Measurements from ENCODE around the gene RANBP17.
"Not testable (repeated sequence)": the region's sequence is repeated elsewhere in the genome, so short reads cannot be mapped to it uniquely, and the experiment has no call there.

The RANBP17 gene

DNA sequence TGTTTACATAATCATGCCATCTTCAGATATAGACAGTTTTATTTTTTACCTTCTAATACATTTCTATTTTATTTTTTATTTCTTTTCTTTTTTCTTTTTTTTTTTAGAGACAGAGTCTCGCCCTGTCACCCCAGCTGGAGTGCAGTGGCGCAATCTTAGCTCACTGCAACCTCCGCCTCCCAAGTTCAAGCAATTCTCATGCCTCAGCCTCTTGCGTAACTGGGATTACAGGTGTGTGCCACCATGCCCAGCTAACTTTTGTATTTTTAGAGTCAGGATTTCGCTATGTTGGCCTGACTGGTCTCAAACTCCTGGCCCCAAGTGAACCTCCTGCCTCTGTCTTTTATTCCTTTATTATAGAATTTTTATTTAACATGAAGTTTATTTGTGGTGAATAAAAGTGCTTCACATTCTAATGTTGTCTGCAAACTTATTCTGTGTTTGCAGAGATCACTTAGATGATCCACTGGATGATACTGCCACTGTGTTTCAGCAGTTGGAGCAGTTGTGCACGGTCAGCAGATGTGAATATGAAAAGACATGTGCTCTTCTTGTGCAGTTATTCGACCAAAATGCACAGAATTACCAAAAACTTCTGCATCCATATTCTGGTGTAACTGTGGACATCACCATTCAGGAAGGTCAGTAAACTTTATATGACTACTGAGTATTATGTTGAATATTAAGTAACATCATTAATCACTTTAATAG lies 62.2 kb downstream of the RANBP17 start:
- no peak overlapping the region for H3K4me3 ChIP-seq (ENCODE audit: low read length)
- DNase-seq (ENCODE audit: low read depth, low spot score), result no peak

DNA sequence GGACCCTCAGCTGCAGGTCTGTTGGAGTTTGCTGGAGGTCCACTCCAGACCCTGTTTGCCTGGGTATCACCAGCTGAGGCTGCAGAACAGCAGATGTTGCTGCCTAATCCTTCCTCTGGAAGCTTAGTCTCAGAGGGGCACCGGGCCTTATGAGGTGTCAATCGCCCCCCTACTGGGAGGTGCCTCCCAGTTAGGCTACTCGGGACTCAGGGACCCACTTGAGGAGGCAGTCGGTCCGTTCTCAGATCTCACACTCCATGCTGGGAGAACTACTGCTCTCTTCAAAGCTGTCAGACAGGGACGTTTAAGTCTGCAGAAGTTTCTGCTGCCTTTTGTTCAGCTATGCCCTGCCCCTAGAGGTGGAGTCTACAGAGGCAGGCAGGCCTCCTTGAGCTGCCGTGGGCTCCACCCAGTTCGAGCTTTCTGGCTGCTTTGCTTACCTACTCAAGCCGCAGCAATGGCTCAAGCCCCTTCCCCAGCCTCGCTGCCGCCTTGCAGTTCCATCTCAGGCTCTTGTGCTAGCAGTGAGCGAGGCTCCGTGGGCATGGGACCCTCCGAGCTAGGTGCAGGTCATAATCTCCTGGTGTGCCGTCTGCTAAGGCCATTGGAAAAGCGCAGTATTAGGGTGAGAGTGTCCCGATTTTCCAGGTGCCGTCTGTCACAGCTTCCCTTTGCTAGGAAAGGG lies 73.9 kb downstream of the RANBP17 start:
- DNase-seq (ENCODE audit: low read depth, low spot score); H3K4me3 ChIP-seq (ENCODE audit: low read length): not testable (repeated sequence)

DNA sequence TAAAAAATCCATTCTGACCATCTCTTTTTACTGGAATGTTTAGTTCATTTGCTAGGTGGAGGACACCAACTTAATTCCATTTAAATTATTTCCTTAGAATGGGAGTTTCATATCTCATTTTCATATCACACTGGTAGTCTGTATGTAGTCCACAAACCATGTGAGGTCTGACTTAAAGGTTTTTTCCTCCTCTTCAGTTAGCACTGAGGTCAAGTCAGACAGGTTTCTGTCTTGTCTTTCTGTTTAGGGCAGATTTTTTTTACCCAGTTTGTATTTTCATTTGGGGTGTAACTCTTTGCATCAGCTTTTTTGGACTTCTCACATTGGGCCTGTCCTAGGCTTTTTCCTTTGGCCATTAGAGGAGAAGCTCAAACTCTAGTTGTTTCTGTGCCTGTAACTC lies 75.3 kb downstream of the RANBP17 start:
- H3K4me3 ChIP-seq (ENCODE audit: low read length), result no peak overlapping the region
- no peak for DNase-seq (ENCODE audit: low read depth, low spot score)

DNA sequence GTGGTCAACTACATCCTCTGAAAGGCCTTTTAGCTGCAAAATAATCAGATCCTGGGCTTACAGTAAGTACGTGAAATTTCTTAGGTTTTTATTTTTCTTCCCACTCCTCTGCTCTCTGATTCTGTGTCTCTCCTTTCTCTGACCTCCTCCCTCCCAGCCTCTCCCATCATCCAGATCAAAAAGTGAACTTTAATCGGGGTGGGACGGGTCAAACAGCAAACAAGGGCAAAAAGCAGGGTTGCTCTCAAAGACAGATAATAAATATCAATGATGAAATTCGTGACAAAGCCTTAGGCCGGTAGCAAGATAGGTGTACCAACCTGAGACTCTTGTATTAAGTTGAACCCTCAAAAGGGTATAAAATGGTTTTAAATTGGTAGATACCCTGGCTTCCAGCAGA lies 76.1 kb downstream of the RANBP17 start:
- no peak for DNase-seq (ENCODE audit: low read depth, low spot score)

DNA sequence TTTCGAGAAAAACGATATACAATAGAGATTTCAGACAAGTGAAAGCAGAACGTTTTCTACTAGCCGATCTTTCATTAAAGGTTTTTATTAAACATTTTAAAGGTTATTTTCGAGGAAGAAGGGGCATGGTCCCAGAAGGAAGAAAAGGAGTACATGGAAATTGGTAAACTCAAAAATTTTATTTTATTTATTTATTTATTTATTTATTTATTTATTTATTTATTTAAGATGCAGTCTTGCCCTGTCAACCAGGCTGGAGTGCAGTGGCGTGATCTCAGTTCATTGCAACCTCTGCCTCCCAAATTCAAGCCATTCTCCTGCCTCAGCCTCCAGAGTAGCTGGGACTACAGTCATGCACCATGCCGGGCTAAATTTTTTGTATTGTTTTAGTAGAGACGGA lies 77.4 kb downstream of the RANBP17 start:
- DNase-seq (ENCODE audit: low read depth, low spot score), result no peak
- no peak overlapping the region for H3K4me3 ChIP-seq (ENCODE audit: low read length)

More for the DNA sequence above, 76.1 kb downstream of the RANBP17 start:
- no peak overlapping the region for H3K4me3 ChIP-seq (ENCODE audit: low read length)

DNA sequence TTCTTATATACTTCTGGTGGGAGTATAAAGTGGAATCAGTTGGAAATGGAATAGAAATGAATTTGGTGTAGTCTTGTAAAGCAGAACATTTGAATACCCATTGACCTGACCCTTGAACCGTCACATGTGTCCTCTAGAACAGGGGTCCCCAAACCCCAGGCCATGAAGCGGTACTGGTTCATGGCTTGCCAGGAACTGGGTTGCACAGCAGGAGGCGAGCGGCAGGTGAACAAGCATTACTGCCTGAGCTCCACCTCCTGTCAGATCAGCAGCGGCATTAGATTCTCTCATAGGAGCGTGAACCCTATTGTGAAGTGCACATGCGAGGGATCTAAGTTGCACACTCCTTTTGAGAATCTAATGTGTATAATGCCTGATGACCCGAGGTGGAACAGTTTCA lies 80.0 kb downstream of the RANBP17 start:
- no peak overlapping the region for H3K4me3 ChIP-seq (ENCODE audit: low read length)
- no peak for DNase-seq (ENCODE audit: low read depth, low spot score)

DNA sequence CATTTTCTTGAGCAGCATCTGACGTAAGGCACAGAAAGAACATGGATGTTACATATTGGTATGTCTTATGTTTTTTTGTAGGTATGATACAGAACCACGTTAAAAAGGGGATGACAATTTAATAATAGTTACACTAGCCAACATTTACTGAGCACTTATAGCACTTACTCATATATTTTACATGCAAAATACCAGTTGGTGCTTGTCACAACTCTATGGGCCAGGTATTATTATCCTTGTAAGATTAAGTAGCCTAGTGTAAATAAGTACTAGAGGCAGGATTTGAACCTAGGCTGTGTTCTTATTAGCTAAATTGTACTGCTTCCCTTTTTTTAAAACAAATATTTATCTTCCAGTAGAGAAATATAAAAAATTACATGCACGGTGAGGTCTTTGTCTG lies 83.5 kb downstream of the RANBP17 start:
- no peak for DNase-seq (ENCODE audit: low read depth, low spot score)
- no peak overlapping the region for H3K4me3 ChIP-seq (ENCODE audit: low read length)

DNA sequence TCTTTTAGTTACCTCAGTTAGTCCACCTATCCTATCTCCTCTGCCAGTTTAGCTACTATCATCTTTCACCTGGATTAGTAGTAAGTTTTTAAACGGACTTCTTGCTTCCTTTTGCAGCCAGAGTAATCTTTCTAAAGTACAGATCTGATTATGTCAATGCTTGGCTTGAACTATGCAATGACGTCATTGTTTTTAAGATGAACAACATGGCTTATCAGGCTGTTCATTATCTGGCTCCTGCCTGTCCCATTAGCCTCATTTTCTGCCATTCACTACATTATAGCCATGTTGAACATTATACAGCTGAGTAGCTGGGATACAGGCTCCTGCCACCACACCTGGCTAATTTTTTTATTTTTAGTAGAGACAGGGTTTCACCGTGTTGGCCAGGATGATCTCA lies 98.7 kb downstream of the RANBP17 start:
- no peak overlapping the region for H3K4me3 ChIP-seq (ENCODE audit: low read length)
- no peak for DNase-seq (ENCODE audit: low read depth, low spot score)

DNA sequence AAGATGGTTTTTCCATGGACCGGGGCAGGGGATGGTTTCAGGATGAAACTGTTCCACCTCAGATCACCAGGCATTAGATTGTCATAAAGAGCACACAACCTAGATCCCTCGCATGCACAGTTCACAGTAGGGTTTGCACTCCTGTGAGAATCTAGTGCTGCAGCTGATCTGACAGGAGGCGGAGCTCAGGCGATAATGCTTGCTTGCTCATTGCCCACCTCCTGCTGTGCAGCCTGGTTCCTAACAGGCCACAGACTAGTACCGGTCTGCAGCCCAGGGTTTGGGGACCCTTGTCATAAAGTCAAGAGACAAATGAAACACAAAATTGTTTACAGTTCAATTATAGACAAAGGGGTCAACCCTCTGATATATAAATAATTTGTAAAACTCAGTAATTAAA lies 101.7 kb downstream of the RANBP17 start:
- no peak overlapping the region for H3K4me3 ChIP-seq (ENCODE audit: low read length)
- no peak for DNase-seq (ENCODE audit: low read depth, low spot score)

DNA sequence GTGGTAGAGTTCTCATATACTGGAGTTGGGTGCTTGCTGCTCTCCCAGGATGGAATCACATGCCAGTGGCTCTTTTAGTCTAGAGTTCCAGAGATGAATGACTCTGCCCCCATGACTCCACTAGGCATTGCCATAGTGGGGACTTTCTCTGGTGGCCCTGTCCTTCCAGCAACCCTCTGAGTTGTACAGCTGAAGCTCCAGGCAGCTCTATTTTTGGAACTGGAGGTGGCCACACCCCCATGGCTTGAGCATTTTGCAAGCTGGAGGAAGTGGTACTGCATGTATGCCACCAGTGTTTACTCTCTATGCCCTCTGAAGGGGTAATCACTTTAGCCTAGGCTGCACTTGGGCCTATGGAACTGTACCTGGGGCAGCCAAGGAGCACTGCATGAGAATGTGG lies 112.6 kb downstream of the RANBP17 start:
- H3K4me3 ChIP-seq (ENCODE audit: low read length), result no peak overlapping the region
- DNase-seq (ENCODE audit: low read depth, low spot score), result no peak

DNA sequence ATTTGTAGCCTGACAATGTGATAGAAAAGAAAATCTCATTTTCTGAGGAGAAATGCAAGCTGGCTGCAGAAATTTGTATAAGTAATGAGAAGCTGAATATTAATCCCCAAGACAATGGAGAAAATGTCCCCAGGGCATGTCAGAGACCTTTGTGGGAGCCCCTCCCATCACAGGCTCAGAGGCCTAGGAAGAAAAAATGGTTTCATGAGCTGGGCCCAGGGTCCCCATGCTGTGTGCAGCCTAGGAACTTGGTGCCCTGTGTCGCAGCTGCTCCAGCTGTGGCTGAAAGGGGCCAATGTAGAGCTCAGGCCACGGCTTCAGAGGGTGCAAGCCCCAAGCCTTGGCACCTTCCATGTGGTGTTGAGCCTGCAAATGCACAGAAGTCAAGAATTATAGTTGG lies 118.4 kb downstream of the RANBP17 start:
- H3K4me3 ChIP-seq (ENCODE audit: low read length); DNase-seq (ENCODE audit: low read depth, low spot score): not testable (repeated sequence)

DNA sequence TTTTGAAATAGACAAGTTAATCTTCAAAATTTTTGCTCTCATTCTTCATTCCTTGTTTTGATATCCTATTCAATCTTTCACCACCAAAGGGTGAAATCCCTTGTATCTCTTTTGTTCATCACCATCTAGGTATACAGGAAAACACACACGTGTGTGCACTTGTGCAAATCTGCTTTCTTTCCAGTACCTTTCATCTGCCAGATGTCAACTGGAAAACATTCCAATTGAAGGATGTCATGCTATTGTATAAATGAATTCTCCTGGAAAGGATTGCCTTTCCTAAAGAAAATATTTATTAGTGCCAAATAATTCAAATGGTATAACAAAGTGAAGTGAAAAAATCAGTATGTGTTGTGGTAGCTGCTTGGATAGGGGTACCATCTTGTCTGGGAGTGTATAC lies 123.7 kb downstream of the RANBP17 start:
- H3K4me3 ChIP-seq (ENCODE audit: low read length), result no peak overlapping the region
- no peak for DNase-seq (ENCODE audit: low read depth, low spot score)

DNA sequence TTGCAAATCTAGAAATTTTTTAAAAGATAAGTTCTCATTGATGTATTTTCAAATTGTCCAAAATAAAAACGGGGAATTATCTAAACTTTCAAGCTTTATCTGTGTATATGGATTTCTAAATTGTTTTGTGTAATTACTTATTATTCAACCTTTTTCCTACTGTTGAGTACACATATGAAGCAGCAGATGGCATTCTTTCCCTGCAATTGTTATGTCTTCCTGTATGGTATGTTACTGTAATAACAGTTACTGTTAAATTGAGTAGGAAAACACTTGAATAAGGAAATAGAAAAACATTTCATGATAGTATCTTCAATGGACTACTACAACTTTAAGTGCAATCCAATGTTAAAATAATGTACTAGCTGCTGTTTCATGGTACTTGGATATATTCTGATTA lies 124.8 kb downstream of the RANBP17 start:
- no peak overlapping the region for H3K4me3 ChIP-seq (ENCODE audit: low read length)
- peak; percentile 8 for DNase-seq (ENCODE audit: low read depth, low spot score)

DNA sequence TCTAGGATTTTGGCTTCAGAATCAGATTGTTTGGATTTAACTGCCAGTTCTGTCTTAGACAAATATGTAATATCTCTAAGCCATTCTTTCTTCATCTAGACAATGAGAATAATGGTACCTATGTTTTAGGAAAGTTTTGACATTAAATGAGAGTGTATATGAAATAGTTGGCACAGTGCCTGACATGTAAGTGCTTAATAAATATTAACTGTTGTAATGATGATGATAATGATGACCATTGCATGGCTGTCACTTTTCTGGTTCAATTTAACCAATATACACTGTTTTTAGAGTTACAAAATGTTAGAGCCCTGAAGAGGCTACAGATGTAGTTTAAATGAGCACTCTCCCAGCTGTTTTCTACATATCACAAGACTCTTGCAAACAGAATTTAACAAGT lies 131.7 kb downstream of the RANBP17 start:
- DNase-seq (ENCODE audit: low read depth, low spot score), result no peak
- no peak overlapping the region for H3K4me3 ChIP-seq (ENCODE audit: low read length)

DNA sequence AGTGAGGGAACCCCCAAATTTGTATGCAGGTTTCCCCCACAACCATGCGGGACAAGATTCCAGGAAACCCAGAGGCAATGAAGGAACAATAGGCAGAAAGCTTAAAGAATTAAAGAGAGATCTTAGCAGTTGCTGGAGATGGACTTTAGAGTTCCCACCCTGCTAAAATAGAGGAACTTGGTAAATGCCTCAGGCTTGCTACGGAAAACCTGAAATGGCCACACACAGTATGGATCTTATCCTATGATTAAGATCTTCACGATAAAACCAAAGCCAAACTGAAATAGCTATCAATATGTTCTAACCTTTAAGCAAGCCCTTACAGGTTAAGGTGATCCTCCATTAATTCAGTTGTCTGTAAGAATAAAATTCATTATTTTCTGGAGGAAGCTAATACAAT lies 148.3 kb downstream of the RANBP17 start:
- no peak overlapping the region for H3K4me3 ChIP-seq (ENCODE audit: low read length)
- no peak for DNase-seq (ENCODE audit: low read depth, low spot score)

DNA sequence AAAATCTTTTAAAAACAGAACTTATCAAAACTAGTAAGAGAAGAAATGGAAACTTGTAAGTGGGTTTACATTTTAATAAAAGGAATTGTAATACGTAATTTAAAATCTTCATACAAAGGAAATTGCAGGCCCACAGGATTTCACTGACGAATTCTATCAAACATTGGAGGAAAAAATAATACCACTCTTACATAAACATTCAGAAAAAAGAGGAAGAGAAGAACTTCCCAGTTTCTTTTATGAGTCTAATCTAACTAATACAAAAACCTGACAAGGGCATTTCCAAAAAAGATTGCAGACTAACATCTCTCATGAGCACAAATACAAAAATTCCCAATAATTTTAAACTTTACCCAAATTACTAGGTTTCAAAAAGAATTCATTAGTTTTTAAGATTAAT lies 149.0 kb downstream of the RANBP17 start:
- H3K4me3 ChIP-seq (ENCODE audit: low read length), result no peak overlapping the region
- DNase-seq (ENCODE audit: low read depth, low spot score), result no peak

DNA sequence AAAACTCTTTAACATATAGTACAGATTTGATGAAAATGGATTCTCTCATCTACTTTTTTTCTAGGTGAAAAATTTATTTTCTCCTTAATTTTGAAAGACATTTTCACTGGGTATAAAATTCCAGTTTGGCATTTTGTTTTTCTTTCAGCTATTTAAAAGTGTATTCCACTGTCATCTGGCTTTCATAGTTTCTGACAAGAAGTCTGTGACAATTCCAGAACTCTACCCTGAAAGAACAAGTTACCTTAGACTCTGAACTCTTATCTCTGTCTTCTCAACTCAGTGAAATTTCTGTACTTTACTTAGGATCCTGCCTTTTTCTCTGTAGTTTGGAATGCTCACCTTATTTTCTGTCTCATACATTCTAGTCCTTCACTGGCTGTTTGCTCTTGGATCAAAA lies 161.7 kb downstream of the RANBP17 start:
- no peak for DNase-seq (ENCODE audit: low read depth, low spot score)
- no peak overlapping the region for H3K4me3 ChIP-seq (ENCODE audit: low read length)

DNA sequence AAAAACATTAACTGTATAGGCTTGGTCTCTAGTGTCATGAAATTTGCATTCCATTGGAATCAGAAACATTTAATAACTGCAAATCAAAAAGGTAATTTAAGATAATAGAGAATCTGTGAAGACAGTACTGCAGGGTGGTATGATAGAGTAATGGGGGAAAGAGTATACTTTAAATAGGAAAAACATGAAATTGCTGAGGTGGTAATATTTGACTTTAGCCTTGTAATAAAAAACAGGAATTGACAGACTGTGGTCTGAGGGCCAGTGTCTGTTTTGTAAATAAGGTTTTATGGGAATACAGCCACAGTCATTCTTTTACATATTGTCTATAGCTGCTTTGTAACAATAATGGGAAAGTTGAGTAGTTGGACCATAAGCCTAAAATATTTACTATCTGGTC lies 162.3 kb downstream of the RANBP17 start:
- DNase-seq (ENCODE audit: low read depth, low spot score), result no peak
- H3K4me3 ChIP-seq (ENCODE audit: low read length), result no peak overlapping the region

DNA sequence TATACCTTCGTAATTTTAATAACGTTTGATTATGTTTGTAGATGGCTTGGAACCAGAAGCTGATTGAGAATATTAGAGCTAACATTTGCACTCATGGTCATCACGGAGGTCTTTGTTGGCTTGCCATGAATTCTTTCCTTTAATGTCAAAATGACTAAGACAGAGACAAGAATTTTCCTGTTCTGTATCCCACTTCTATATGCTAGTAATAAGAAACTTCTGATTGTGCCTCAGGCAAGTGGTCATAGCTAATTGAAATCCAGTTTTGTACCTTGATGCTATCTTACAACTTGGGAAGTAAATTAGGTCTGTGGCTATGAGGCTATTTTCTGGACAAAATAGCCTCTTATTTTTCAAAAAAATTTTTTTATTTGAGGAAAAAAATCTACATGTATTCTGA lies 167.6 kb downstream of the RANBP17 start:
- DNase-seq (ENCODE audit: low read depth, low spot score), result no peak
- H3K4me3 ChIP-seq (ENCODE audit: low read length), result no peak overlapping the region

DNA sequence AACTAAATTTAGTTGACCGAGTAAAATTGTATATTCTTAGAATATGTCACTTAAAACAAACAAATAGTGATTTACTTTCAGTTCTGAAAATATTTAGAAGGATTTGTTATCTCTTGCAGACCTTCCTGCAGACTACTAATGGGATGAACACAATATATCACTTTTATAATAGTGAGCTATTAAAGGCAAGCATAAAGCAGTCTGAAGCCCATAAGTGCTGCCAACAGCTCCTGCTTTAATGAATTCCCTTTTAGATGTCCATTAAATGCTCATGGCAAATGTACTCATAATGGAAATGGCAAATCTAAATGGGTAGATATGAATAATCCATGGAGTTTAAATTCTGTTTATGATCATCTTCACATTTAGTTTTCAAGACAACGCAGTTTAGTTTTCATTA lies 170.2 kb downstream of the RANBP17 start:
- no peak for DNase-seq (ENCODE audit: low read depth, low spot score)
- no peak overlapping the region for H3K4me3 ChIP-seq (ENCODE audit: low read length)

DNA sequence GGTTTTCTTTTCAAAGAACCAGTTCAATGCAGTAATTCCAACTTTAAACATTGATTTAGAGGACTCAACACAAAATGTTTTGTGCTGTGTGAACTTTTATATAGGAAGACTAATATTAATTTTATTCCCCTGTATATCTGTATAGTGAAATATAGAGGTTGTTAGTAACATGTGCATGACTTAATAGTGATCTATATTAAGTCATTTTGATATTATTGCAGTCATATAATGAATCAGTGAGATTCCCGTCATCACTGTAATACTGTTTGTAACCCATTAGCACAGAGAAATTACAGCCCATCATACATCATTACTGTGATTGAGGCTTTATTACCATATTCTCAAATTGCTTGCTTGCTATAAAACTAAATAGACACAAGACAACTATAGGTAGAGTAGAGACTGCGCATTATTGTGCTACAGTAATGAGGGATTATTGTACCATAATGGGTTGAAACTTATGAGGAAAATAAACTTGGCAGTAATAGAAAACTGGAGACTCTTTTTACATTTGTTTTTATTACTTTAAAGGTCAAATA lies 170.7 kb downstream of the RANBP17 start:
- no peak overlapping the region for H3K4me3 ChIP-seq (ENCODE audit: low read length)
- DNase-seq (ENCODE audit: low read depth, low spot score), result no peak
